GM19099 (cell line): ENCODE measurements around the gene AXDND1.

Experiments used
- POLR2A ChIP-seq: IDR thresholded peaks from 3 replicates; pipeline ENCODE4 v1.6.1; 2011; ENCODE audit warnings: low read depth; ENCODE audit not compliant: insufficient read length; ENCODE audit errors: extremely low read depth

Gene AXDND1, protein sequence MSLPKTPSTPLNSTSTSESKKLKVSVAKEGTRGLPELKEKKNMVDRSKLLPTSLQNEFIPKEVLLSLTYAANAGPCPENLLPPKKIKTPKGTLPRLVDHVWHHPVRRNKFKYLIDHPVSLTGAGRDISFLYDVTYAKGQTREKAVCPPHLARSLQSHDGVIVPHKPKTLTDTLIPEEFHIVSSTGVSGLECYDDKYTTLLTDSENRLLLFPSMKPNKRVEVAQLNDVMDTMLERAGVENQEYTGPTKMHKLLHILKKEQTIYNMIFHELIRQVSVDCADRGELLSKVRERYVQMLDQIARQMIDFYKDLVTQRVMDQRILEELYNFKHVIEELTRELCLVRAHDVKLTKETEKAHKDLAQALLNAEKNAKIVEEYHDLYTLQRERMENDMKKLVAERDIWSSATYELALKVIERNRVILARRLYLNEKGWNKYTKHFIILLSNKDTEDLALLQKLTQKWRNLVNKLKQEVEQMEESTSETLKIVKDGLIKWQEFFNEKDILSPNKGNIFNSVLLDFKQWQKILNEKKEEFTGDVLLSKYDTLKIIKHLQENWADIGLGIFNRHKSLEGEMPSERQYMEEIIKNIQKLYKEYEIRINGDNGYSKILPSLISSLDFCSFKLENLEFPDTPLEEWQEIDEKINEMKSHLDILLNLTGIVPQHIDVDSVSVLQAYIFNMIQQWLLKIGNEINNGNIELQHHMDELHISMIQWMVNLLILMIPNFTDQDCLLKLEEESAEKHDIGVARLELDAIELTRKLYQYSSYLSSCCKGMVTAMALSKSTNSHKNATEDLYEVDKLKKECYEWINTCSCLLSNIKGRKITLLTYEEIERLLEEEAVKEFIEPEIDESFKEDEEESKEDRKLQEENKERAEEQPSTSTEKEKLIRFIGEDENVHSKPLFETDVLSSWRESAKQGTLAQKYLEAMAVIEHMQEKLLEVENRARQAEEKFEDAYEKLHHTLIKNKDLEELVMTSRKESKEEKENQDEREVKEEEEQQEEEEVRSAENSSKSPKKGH

DNA sequence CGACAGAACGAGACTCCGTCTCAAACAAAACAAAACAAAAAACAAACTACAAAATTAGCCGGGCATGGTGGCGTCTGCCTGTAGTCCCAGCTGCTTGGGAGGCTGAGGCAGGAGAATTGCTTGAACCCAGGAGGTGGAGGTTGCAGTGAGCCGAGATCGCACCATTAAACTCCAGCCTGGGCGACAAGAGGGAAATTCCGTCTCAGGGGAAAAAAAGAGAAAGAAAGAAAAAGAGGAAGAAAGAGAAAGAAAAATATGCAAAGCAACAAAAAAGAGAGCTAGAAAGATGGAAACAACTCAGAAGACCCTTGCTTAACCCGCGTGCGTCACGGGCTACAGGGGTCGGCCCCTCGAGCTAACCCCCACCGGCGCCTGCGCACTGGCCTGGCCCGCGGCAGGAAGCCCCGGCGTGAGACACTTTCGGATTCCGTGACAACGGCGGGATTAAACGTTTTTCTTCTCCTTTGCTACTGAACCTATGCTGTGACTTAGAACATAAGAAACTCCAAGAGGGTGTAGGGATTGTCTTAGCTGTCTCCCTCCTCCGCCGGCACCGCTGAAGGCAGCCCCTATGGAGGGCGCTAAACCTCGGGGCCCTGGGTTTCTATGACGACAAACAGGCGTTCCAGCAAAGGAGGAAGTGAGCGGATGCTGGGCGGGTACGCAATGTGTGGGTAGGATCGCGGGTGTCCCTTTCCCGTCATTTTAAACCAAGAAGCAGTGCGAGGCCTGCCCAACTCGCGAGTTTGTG lies at the start of gene AXDND1:
Gene AXDND1 (plus strand): TSS at position 630 of the 751 bp plus-strand sequence. CDS start 539 bp downstream, outside the sequence.
- TF ChIP-seq POLR2A: peak; percentile 73

DNA sequence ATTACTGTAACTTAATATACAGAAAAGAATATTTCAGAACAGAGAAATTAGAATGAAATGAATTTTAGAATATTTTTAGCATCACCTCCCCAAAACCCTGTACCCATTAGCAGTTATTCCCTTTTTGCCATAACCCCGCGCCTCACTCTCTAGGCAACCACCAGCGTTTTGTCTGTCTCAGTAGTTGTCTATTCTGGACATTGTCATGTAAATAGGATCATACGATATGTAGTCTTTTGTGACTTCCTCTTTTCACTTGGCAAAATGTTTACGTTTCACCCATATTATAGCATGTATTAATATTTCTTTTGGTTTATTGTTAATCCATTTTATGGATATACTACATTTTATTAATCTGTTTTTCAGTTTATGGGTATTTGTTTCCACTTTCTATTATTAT lies 47.3 kb upstream of the AXDND1 start:
- TF ChIP-seq POLR2A: no peak

DNA sequence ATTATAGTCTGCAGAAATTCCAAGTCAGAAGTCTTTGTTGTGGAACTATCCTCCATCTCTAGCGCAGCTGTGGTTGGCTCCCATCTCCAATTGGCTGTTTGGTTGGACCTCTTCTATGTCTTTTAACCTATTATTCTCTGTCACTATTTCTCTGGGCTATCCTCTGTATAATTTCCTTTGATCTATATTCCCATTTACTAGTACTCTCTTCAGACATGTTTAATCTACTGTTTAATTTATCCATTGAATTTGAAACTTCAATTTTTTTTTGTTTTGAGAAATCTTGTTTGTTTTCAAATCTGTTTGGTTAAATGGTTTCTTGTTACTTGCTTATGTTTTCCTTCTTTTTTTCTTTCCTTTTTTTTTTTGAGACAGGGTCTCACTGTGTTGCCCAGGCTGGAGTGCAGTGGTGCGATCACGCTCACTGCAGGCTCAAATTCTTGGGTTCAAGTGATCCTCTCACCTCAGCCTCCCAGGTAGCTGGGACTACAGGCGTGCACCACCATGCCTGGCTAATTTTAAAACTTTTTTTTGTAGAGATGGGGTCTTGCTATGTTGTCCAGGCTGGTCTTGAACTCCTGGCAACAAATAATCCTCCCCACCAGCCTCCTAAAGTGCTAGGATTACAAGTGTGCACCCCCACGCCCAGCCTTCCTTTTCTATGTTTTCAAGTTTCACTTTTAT lies 44.1 kb upstream of the AXDND1 start:
- TF ChIP-seq POLR2A: no peak

DNA sequence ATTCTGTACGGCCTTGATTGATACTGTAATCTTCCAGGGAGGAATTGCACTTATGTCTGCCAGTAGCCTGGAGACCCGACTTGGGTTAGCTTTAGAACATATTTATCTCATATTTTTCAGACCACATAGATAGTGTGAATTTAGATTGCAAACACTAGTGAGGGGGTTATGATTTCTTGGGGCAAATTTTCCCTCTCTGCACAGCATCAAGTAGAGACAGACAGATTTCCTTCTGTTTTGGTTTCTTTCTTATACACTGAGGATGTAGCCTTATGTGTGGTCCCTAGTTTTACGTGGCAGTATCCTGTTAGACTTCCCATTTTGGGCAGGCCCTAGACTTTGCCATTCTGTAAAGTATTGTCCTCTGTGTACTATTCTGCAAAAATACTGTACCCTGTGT lies 43.2 kb upstream of the AXDND1 start:
- no peak for TF ChIP-seq POLR2A

DNA sequence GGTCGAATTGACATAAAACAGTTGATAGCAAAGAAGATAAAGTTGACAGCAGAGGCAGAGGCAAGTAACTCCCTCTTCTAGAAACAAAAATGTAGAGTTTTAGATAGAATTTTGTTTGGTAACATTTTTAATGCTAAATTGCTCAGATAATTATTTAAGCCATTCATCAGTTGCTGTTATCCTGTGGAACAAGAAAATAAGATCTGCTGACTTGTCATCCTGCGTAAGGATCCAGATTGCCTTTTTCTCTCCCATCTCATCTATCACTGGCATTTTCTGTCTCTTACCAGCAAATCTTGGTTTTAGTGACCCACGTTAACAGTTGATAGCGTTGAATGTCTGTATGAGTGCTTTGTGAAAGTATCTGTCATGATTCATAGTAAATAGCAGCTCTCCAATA lies 42.3 kb upstream of the AXDND1 start:
- no peak for TF ChIP-seq POLR2A

DNA sequence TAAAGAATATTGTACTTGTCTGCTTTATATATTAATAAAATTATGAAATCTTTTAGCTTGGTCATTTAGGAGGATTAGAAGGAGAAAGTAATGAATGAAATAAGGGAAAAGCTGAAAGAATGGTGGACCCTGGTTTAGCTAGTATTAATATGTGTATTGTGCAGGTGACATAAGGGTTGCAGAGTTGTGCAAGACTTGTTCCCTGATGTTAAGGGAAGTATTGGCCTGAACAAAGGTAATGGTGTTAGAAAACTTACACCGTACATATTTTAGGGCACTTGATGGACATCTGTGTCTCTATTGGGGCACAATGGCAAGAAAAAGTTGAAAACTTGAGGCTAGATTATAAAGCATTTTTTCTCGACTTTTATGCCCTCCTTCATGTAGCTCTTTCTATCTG lies 39.9 kb upstream of the AXDND1 start:
- TF ChIP-seq POLR2A: no peak

DNA sequence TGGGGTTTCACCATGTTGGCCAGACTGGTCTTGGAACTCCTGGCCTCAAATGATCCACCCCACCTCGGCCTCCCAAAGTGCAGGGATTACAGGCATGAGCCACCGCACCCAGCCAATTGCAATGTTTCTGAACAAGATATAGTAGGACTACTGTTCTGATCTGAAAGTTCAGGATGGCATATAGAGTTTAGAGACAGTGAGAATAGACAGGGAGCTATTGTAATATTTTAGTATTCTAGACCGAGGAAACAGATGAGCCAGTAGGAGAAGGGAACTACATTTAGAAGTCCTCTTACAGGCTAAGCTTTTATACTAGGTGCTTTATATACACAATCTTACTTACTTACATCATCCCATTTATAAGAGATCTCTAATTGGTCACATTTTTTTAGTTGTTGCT lies 39.0 kb upstream of the AXDND1 start:
- no peak for TF ChIP-seq POLR2A

DNA sequence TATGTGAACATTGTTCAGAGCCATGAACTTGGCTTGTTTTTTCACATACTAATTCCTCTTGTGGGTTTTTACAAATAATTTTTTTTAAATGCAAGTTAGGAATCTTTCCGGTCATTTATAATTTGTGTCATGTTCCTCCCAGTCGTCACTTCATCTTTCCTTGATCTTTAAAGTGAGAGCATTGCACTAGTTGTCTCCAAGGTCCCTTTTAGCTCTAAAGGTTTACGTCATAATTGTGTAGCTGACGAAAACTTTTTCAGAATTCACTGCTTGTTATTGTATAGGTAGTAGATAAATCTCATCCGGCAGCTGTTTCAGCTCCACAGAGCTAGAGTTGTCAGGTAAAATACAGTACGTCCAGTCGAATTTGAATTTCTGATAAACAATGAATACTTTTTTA lies 38.6 kb upstream of the AXDND1 start:
- TF ChIP-seq POLR2A: no peak

DNA sequence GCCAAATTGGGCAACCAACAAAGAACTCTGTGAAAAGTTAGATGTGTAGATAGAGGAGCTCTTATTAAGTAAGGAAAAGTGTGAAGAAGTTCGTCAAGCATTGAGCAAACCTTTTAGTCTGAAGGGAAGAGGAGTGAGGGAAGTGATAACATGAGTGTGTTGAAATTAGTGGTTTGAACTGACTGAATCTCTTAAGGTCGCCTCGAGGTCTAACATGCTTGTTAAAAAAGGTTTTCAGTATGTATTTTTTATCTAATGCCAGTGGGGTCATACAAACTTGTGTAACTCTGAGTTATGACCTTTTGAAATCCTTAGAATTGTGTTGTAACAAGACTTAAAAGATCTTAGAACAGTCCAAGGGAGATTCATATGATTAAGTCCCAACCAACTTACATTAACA lies 38.1 kb upstream of the AXDND1 start:
- TF ChIP-seq POLR2A: no peak

DNA sequence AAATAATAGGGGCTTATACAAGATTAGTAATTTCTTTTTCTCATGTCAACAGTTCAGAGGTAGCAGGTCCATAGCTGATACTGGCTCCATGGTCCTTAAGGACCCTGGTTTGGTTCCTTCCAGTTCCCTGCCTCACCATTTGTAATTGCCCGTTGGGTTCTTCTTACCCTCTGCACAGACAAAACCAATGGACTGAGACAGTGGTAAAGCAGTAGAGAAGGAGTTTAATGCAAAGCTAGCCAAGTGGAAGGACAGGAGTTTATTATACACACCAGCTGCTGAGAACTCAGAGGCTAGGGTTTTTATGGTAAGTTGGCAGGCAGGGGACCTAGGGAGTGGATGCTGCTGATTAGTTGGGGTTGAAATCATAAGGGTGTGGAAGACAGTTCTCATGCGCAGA lies 35.9 kb upstream of the AXDND1 start:
- TF ChIP-seq POLR2A: no peak

DNA sequence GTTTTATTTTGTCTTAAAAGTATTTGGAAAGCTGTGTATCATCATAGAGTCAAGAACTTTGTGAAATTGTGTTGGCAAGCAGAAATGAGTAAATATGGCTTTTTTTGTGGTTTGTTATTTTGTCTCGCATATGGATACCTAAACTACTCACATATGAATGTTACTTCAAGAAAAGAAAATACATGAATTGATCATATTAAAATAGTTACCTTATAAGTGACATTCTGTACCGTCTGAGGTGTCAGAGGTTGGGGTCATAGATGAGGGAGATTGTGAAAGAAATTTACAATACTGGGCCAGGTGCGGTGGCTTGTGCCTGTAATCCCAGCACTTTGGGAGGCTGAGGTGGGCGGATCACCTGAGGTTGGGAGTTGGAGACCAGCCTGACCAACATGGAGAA lies 31.3 kb upstream of the AXDND1 start:
- no peak for TF ChIP-seq POLR2A

DNA sequence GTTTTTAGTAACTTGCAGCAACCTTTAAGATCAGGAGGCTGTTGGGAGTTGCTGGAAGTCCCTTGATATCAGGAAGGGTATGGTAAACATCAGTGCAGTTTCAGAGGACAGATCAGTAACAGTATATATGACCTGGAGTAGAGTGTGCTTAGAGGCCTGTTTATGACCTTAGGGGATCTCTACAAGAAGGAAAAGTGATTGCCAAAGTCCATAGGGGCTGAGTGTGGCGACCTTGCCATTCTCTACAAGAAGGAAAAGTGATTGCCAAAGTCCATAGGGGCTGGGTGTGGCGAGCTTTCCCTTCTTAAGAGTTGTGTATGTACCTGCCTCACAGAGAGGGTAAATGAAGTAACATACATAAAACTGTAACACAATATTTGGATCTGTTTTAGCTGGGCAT lies 28.5 kb upstream of the AXDND1 start:
- no peak for TF ChIP-seq POLR2A

DNA sequence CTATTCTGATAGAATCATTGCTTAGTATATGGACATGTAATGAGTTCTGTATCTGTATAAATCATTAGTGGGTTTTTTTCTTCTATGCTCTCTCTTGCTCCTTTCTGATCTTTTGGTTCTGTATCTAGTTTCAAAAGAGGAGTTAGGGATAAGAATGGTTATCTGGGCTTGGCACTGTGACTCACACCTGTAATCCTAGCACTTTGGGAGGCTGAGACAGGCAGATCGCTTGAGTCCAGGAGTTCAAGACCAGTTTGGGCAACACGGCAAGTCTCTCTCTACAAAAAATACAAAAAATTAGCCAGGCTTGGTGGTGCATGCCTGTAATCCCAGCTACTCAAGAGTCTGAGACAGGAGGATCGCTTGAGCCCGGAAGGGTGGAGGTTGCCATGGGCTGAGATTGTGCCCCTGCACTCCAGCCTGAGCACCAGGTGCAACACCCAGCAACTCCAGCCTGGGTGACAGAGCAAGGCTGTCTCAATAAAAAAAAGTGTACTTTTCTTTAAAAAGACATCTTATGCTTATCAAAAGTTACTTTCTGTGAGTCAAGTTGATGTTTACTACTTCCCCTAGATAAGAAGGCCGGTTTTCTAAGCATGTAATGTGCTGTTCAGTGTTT lies 27.7 kb upstream of the AXDND1 start:
- no peak for TF ChIP-seq POLR2A

DNA sequence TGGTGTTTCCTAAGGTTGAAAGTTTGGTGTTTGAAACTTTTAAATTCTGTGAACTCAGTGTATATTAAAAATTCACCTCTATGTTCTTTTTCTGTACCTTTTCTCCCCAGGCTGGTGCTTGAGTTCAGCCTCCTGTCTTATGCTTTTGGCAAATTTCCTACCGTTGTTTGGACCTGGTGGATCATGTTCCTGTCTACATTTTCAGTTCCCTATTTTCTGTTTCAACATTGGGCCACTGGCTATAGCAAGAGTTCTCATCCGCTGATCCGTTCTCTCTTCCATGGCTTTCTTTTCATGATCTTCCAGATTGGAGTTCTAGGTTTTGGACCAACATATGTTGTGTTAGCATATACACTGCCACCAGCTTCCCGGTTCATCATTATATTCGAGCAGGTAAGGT lies 24.9 kb upstream of the AXDND1 start:
- no peak for TF ChIP-seq POLR2A
